AG09319 (cell line): ENCODE results near the gene RRAD.
"Not testable (repeated sequence)": the region's sequence is repeated elsewhere in the genome, so short reads cannot be mapped to it uniquely, and the experiment has no call there.

Experiments used
- DNase-seq: peaks from one replicate; pipeline ENCODE4 v3.0.0-alpha.2; 2010; ENCODE audit warnings: low read depth; ENCODE audit errors: extremely low read depth
- CTCF ChIP-seq: IDR thresholded peaks from 2 replicates; pipeline ENCODE4 v1.5.1; 2011; ENCODE audit warnings: low read depth, mild to moderate bottlenecking, inconsistent platforms, low read length, moderate library complexity

The RRAD gene

GRCh38 chr16:66925322-66925840, at the start of gene RRAD:
Gene RRAD, minus strand, starts transcription at chr16:66925535. Its CDS starts 356 bp downstream, at chr16:66925179.
- no peak for DNase-seq
- no peak for TF ChIP-seq CTCF

- not testable (repeated sequence) for DNase-seq
Observed at GRCh38 chr16:66974932-66975246, 49.6 kb upstream of the RRAD start.

GRCh38 chr16:66974156-66974931, 49.0 kb upstream of the RRAD start:
- DNase-seq, result not testable (repeated sequence)

DNA sequence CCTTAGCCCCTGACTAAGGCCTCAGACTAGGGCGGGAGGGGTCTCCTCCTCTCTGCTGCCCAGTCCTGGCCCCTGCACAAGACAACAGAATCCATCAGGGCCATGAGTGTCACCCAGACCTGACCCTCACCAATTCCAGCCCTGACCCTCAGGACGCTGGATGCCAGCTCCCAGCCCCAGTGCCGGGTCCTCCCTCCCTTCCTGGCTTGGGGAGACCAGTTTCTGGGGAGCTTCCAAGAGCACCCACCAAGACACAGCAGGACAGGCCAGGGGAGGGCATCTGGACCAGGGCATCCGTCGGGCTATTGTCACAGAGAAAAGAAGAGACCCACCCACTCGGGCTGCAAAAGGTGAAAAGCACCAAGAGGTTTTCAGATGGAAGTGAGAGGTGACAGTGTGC, 48.4 kb upstream of the RRAD start:
- TF ChIP-seq CTCF, result no peak
- DNase-seq, result no peak

DNA sequence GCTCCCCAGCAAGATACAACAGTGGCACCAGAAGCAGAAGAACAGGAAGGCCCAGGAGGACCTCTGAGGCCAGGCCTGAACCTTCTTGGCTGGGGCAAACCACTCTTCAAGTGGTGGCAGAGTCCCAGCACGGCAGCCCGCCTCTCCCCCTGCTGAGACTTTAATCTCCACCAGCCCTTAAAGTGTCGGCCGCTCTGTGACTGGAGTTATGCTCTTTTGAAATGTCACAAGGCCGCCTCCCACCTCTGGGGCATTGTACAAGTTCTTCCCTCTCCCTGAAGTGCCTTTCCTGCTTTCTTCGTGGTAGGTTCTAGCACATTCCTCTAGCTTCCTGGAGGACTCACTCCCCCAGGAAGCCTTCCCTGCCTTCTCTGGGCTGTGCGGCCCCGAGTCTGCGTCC, 47.6 kb upstream of the RRAD start:
- TF ChIP-seq CTCF, result no peak
- DNase-seq, result no peak

- TF ChIP-seq CTCF, result no peak
- no peak for DNase-seq
Observed at GRCh38 chr16:66970775-66971720, 45.7 kb upstream of the RRAD start.

GRCh38 chr16:66968847-66969246, 43.5 kb upstream of the RRAD start:
- no peak for DNase-seq
- no peak for TF ChIP-seq CTCF

GRCh38 chr16:66964049-66964448, 38.7 kb upstream of the RRAD start:
- DNase-seq, result no peak

More at GRCh38 chr16:66964049-66964448, 38.7 kb upstream of the RRAD start:
- TF ChIP-seq CTCF, result no peak
